Smooth muscle cell (in vitro differentiated cells): Measurements from ENCODE around the gene STAG1. TPM values are rescaled to one million over a fixed set of nuclear protein-coding genes. Genes with fewer than 3 reads are reported as not detected.

Source experiments
- DNase-seq: peaks from one replicate; lab custom pipeline; 2025; ENCODE audit not compliant: unreplicated experiment; lab: John Stamatoyannopoulos, UW
- H2AFZ ChIP-seq: fragments of 200-600 bp; sonication (generic); 2 replicates; pipeline ENCODE4 v1.6.0; 2016; ENCODE audit warnings: antibody characterized with exemption, low read depth, mild to moderate bottlenecking
- H3F3A ChIP-seq: fragments of 200-600 bp; sonication (generic); 2 replicates; pipeline ENCODE4 v1.6.0; 2017; ENCODE audit warnings: antibody characterized with exemption, low read depth
- H3K27ac ChIP-seq: fragments of 200-600 bp; sonication (generic); 2 replicates; pipeline ENCODE4 v1.5.1; 2016; ENCODE audit warnings: low read depth, mild to moderate bottlenecking
- H3K27me3 ChIP-seq: fragments of 200-600 bp; sonication (generic); 2 replicates; pipeline ENCODE4 v1.6.1; 2016; ENCODE audit warnings: low read depth, mild to moderate bottlenecking
- H3K36me3 ChIP-seq: fragments of 200-600 bp; sonication (generic); 2 replicates; pipeline ENCODE4 v1.5.1; 2016; ENCODE audit warnings: low read depth
- H3K4me1 ChIP-seq: fragments of 200-600 bp; sonication (generic); 2 replicates; pipeline ENCODE4 v1.5.1; 2016; ENCODE audit warnings: low read depth
- H3K4me2 ChIP-seq: fragments of 200-600 bp; sonication (generic); 2 replicates; pipeline ENCODE4 v1.6.0; 2016; ENCODE audit warnings: mild to moderate bottlenecking
- H3K4me3 ChIP-seq: fragments of 200-600 bp; sonication (generic); 2 replicates; pipeline ENCODE4 v1.5.1; 2016; ENCODE audit warnings: mild to moderate bottlenecking
- H3K79me2 ChIP-seq: fragments of 200-600 bp; sonication (generic); 2 replicates; pipeline ENCODE4 v1.6.0; 2016; ENCODE audit warnings: low read depth, mild to moderate bottlenecking
- H3K9ac ChIP-seq: fragments of 200-600 bp; sonication (generic); 2 replicates; pipeline ENCODE4 v1.6.0; 2016; ENCODE audit warnings: low read depth
- H3K9me3 ChIP-seq: fragments of 200-600 bp; sonication (generic); replicated peaks from 2 replicates; pipeline ENCODE4 v1.5.1; 2016; ENCODE audit warnings: low read depth
- H4K20me1 ChIP-seq: fragments of 200-600 bp; sonication (generic); 2 replicates; pipeline ENCODE4 v1.6.0; 2016; ENCODE audit warnings: low read depth
- CTCF ChIP-seq: fragments of 200-600 bp; sonication (generic); IDR thresholded peaks from 2 replicates; pipeline ENCODE4 v1.5.1; 2017; ENCODE audit warnings: borderline replicate concordance, mild to moderate bottlenecking, antibody characterized with exemption; ENCODE audit not compliant: insufficient read depth, poor library complexity, severe bottlenecking
- WGBS: methylation state at CpG from one replicate; pipeline ENCODE4 v1.1.7; 2016; ENCODE audit warnings: low lambda C conversion rate; 5-methylcytosine and 5-hydroxymethylcytosine counted together
- polyA plus RNA-seq: library from polyadenylated mRNA; unstranded; fragments of >200 nt; fragmentation: Nextera tagmentation; extraction: Ambion mirVana; gene quantifications from 2 replicates; pipeline ENCODE4 v1.2.1, GENCODE V29; 2016
- total RNA-seq: library from RNA; depleted of rRNA; stranded (reverse); fragments of >200 nt; gene quantifications from 2 replicates; pipeline ENCODE4 v1.2.3, GENCODE V29; 2014

The STAG1 gene
- total and polyA plus RNA-seq, 2 experiments from 2014 or later, result 14.6 to 29.5 TPM

- no peak for DNase-seq
- no peaks in the 10 kb centered on the region for H3K4me1 ChIP-seq
- no peaks in the 10 kb centered on the region for H3K9me3 ChIP-seq
- peak overlapping the region; percentile 38 for H3K9ac ChIP-seq
- H4K20me1 ChIP-seq, result no peaks in the 10 kb centered on the region
- H3K4me2 ChIP-seq, result peak overlapping the region; percentile 21
- no peaks in the 10 kb centered on the region for H3F3A ChIP-seq
- H3K27ac ChIP-seq, result peak overlapping the region; percentile 81
- H3K36me3 ChIP-seq, result peaks cover 6% of the 10 kb centered on the region
- WGBS, result 51% methylated on average over 3 of the region's 3 CpGs
- no peak overlapping the region for H2AFZ ChIP-seq
- H3K27me3 ChIP-seq, result no peaks in the 10 kb centered on the region
- H3K79me2 ChIP-seq, result no peaks in the 10 kb centered on the region
- no peak overlapping the region for H3K4me3 ChIP-seq
- TF ChIP-seq CTCF, result no peak
Measured at GRCh38 chr3:136473716-136474326, 278.4 kb downstream of the STAG1 start.

- no peak overlapping the region for H3K4me3 ChIP-seq
- H3K4me1 ChIP-seq, result no peaks in the 10 kb centered on the region
- H3K9me3 ChIP-seq, result no peaks in the 10 kb centered on the region
- H3K4me2 ChIP-seq, result peak overlapping the region; percentile 57
- H3K27me3 ChIP-seq, result no peaks in the 10 kb centered on the region
- peaks cover 18% of the 10 kb centered on the region for H3K36me3 ChIP-seq
- no peak overlapping the region for H3K9ac ChIP-seq
- H3F3A ChIP-seq, result peaks cover 11% of the 10 kb centered on the region
- WGBS, result 65% methylated on average over 5 of the region's 5 CpGs
- TF ChIP-seq CTCF, result no peak
- peaks cover 7% of the 10 kb centered on the region for H4K20me1 ChIP-seq
- H3K79me2 ChIP-seq, result peaks cover 6% of the 10 kb centered on the region
- H3K27ac ChIP-seq, result peak overlapping the region; percentile 72
- DNase-seq, result no peak
- no peak overlapping the region for H2AFZ ChIP-seq
Measured at GRCh38 chr3:136465296-136465695, 286.9 kb downstream of the STAG1 start.

GRCh38 chr3:136464502-136464901 lies 287.7 kb downstream of the STAG1 start:
- TF ChIP-seq CTCF, result no peak

GRCh38 chr3:136463170-136463569 lies 289.0 kb downstream of the STAG1 start:
- no peak overlapping the region for H3K4me2 ChIP-seq
- peaks cover 6% of the 10 kb centered on the region for H3K79me2 ChIP-seq
- no peak for TF ChIP-seq CTCF
- peaks cover 25% of the 10 kb centered on the region for H3K36me3 ChIP-seq
- H3K9ac ChIP-seq, result no peak overlapping the region
- no peak overlapping the region for H2AFZ ChIP-seq
- peaks cover 11% of the 10 kb centered on the region for H3F3A ChIP-seq
- DNase-seq, result no peak
- no peaks in the 10 kb centered on the region for H3K27me3 ChIP-seq
- H3K27ac ChIP-seq, result no peak overlapping the region
- H4K20me1 ChIP-seq, result peaks cover 7% of the 10 kb centered on the region
- no peak overlapping the region for H3K4me3 ChIP-seq
- peaks cover 9% of the 10 kb centered on the region for H3K9me3 ChIP-seq
- H3K4me1 ChIP-seq, result no peaks in the 10 kb centered on the region

More at GRCh38 chr3:136464502-136464901, 287.7 kb downstream of the STAG1 start:
- WGBS, result 92% methylated on average over 2 of the region's 2 CpGs
- Histone ChIP-seq H3K4me1 (no peaks in the 10 kb centered on the region), H3K9ac (no peak overlapping the region), H3F3A (peaks cover 11% of the 10 kb centered on the region), H3K9me3 (peaks cover under 1% of the 10 kb centered on the region), H3K4me3 (no peak overlapping the region), H3K79me2 (peaks cover 6% of the 10 kb centered on the region), H3K36me3 (peaks cover 18% of the 10 kb centered on the region), H3K27me3 (no peaks in the 10 kb centered on the region), H4K20me1 (peaks cover 7% of the 10 kb centered on the region), H3K4me2 (no peak overlapping the region), H2AFZ (no peak overlapping the region), H3K27ac (peak overlapping the region; percentile 72)
- no peak for DNase-seq
